Measurements from ENCODE around the gene RUFY3.
"Not testable (repeated sequence)": the region's sequence is repeated elsewhere in the genome, so short reads cannot be mapped to it uniquely, and the experiment has no call there.

RUFY3 gene

GRCh38 chr4:70739496-70740337, 18.0 kb downstream of the RUFY3 start:
- DNase-seq: no peak

GRCh38 chr4:70741867-70742658, 20.3 kb downstream of the RUFY3 start:
- DNase-seq: no peak

DNA sequence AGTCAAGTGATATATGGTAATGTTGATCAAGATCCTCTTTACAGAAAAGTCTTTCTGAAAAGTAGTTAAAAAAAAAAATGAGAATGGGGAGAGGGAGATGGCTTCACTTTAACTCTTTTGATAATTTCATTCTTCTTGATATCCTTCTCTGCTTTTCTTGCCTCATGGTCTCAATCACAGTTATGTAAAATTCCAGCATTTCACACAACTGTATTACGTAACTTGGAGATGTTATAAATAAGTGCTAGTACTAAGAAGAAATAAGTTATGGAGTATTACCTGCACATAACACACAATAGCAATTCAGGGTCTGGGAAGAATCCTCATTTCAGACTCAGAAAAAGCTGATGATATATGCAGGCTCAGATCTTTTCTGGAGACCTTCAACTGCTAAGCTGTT, 22.0 kb downstream of the RUFY3 start:
- DNase-seq: no peak

DNA sequence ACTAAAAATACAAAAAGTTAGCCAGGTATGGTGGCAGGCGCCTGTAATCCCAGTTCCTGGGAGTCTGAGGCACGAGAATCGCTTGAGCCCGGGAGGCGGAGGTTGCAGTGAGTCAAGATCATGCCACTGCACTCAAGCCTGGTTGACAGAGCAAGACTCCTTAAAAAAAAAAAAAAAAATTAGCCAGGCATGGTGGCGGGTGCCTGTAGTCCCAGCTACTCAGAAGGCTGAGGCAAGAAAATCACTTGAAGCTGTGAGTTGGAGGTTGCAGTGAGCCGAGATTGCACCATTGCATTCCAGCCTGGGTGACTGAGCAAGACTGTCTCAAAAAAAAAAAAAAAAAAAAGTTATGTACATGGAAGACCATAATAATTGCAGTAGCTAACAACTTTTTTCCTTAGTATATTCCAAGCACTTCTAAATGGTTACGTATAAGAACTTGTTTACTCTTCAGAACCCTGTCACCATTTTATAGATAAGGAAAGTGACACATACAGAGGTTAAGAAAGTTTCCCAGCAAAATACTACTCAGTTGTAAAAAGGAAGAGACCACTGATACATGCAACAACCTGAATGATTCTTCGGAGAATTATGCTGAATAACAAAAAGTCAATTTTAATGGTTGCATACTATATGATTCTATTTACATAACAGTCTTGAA, 24.5 kb downstream of the RUFY3 start:
- DNase-seq: no peak

DNA sequence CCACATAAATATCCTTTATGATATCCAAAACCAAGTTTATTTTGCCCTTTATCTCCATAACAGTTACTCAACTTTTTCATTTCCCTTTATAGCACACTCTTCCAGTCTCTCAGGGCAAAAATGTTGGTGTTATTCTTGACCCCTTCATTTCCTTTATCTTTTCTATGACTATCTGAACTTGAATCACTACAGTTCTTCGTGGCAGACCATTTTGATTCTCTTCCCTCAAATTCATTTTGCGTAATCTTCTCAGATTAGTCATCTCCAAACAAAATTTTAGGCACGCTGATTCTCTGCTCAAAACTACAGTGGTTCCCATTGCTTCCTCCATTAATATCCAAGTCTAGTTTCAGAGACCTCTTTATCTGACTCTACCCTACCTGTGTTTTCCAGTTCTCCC, 26.1 kb downstream of the RUFY3 start:
- DNase-seq: no peak

GRCh38 chr4:70749313-70749712, 27.5 kb downstream of the RUFY3 start:
- DNase-seq: no peak

DNA sequence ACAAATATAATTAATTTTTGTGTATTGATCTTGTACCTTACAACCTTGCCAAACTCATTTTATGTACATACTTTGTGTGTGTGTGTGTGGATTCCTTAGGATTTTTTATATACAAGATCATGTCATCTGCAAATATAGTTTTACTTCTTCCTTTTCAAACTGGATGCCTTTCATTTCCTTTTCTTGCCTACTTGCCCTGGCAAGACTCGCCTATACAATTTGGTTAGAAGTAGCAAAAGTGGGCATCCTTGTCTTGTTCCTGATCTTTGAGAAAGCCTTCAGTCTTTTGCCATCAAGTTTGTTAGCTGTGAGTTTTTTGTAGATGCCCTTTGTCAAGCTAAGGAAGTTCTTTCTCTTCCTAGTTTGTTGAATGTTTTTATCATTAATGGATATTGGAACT, 30.5 kb downstream of the RUFY3 start:
- DNase-seq: no peak

GRCh38 chr4:70753630-70754029, 31.9 kb downstream of the RUFY3 start:
- DNase-seq: no peak

DNA sequence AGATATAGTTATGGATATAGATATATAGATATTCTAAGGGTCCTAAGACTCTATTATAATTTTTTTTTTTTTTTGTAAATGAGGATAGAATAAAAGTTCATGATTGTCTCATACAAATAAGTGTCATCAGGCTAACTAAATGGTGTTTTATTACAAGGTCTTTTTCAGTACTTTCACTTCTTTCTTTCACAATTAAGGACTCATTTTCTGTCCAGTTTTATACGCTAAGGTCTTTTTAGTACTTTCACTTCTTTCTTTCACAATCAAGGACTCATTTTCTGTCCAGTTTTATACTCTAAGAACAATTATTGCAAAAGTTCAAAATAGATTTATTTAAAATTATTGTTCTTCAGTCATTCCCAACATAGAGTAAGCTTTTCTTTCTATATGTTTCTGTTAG, 32.7 kb downstream of the RUFY3 start:
- DNase-seq: no peak

DNA sequence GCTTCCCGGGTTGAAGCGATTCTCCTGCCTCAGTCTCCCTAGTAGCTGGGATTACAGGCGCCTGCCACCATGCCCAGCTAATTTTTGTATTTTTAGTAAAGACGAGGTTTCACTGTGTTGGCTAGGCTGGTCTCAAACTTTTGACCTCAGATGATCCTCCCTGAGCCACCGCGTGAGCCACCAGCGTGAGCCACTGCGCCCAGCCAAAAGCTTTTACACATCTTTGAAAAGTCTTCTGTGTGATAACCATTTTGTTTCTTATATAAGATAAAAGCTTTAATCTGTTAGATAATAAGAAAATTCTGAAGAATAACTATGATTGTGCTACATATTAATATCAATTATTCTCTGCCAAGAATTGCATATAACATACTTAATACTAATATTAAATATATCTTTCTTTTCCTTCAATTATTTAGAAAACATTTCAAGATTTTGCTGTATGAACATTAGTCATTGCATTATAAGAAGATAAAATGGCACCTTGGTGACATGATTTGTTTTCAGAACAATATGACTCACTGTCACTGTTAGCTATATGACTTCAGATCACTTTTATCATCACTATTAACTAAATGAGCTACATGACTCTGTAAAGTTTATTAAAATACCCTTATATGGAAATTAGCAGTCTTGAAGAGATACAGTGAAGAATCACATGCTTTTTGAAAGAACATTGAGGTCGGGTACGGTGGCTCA, 33.4 kb downstream of the RUFY3 start:
- DNase-seq: no peak

DNA sequence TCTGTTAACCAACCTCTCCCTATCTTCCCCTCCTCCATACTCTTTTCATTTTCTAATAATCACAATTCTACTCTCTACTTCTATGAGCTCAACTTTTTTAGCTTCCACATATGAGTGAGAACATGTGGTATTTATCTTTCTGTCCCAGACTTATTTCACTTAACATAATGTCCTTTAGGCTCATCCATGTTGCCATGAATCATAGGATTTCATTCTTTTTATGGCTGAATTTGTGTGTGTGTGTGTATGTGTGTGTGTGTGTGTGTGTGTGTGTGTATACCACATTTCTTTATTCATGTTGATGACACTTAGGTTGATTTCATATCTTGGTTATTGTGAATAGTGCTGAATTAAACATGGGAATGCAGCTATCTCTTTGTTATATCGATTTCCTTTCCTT, 37.4 kb downstream of the RUFY3 start:
- no peak for DNase-seq

- DNase-seq: no peak
Observed at GRCh38 chr4:70759627-70760026, 37.9 kb downstream of the RUFY3 start.

GRCh38 chr4:70760662-70761061, 38.9 kb downstream of the RUFY3 start:
- no peak for DNase-seq

DNA sequence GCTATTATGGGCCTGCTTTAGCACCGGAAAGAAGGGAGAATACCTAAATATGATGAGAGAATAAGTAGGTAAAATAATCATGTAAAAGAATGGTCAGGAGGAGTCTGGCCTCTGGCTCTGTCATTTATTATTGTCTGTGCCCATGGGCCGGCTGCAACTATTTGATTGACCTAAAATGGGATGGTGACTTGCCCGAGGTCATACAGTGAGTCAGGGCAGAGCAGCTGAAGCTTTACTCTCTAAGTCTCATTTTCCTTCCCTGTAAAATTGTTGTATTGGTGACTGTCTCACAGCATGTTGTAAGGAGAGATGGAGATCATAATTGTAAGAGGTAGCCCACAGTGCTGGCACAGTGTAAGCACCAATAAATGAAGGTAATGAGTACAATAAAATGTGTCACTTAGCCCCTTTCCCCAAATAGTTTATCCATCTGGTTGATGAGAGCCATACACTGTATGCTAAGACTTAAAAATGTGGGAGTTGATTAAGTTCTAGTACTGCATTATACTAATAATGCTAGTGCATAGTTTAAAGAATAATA, 39.6 kb downstream of the RUFY3 start:
- no peak for DNase-seq

GRCh38 chr4:70765368-70765767, 43.6 kb downstream of the RUFY3 start:
- DNase-seq: no peak

- no peak for DNase-seq
Observed at GRCh38 chr4:70768301-70768948, 46.7 kb downstream of the RUFY3 start.

DNA sequence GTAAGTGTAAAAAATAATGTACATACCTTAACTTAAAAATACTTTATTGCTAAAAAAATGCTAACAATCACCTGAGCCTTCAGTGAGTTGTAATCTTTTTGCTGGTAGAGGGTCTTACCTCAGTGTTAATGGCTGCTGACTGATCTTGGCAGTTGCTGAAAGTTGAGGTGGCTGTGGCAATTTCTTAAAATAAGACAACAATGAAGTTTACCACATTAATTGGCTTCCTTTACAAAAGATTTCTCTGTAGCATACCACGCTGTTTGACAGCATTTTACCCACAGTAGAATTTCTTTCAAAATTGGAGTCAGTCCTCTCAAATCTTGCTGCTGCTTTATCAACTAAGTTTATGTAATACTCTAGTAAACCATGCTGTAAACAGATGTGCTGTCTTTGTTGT, 47.6 kb downstream of the RUFY3 start:
- DNase-seq: not testable (repeated sequence)

GRCh38 chr4:70772929-70773555, 51.3 kb downstream of the RUFY3 start:
- DNase-seq: no peak

GRCh38 chr4:70778888-70779422, 57.2 kb downstream of the RUFY3 start:
- no peak for DNase-seq

GRCh38 chr4:70783096-70783495, 61.3 kb downstream of the RUFY3 start:
- no peak for DNase-seq

GRCh38 chr4:70787496-70787895, 65.7 kb downstream of the RUFY3 start:
- no peak for DNase-seq
